Neural cell (in vitro differentiated cells): Measurements from ENCODE around the gene PRSS50.

Experiments
- EP300 ChIP-seq: fragments of 450-650 bp; conservative IDR thresholded peaks from 2 replicates; pipeline ENCODE4 v1.6.1; 2014; ENCODE audit warnings: antibody characterized with exemption, mild to moderate bottlenecking, moderate library complexity; ENCODE audit not compliant: poor library complexity, severe bottlenecking
- EZH2 ChIP-seq: fragments of 200-600, 300-800 bp; shearing (Covaris generic), sonication (generic); IDR thresholded peaks from 2 replicates; pipeline ENCODE4 v1.6.1; 2014; ENCODE audit warnings: antibody characterized with exemption, low read length, borderline replicate concordance, mild to moderate bottlenecking; ENCODE audit not compliant: insufficient read depth, poor library complexity, severe bottlenecking
- POLR2AphosphoS5 ChIP-seq: IDR thresholded peaks from 2 replicates; pipeline ENCODE4 v1.6.1; 2012
- RAD21 ChIP-seq: fragments of 450-650 bp; conservative IDR thresholded peaks from 2 replicates; pipeline ENCODE4 v1.6.1; 2014; ENCODE audit warnings: antibody characterized with exemption, mild to moderate bottlenecking, moderate library complexity
- SMC3 ChIP-seq: fragments of 450-650 bp; conservative IDR thresholded peaks from 2 replicates; pipeline ENCODE4 v1.6.1; 2014; ENCODE audit warnings: antibody characterized with exemption, mild to moderate bottlenecking, moderate library complexity; ENCODE audit not compliant: poor library complexity
- TAF1 ChIP-seq: IDR thresholded peaks from 2 replicates; pipeline ENCODE4 v1.6.1; 2012; ENCODE audit warnings: low read depth
- TF ChIP-seq, protein P1 (sequence below): fragments of 450-650 bp; IDR thresholded peaks from 2 replicates; pipeline ENCODE4 v1.5.1; 2014; ENCODE audit warnings: antibody characterized with exemption, mild to moderate bottlenecking, moderate library complexity; ENCODE audit not compliant: poor library complexity, severe bottlenecking
- TF ChIP-seq, protein P2 (sequence below): IDR thresholded peaks from 2 replicates; pipeline ENCODE4 v1.6.1; 2012; ENCODE audit warnings: borderline replicate concordance

GRCh38 chr3:46715507-46716175, 2.0 kb downstream of the PRSS50 start:
- TF ChIP-seq, protein P1, sequence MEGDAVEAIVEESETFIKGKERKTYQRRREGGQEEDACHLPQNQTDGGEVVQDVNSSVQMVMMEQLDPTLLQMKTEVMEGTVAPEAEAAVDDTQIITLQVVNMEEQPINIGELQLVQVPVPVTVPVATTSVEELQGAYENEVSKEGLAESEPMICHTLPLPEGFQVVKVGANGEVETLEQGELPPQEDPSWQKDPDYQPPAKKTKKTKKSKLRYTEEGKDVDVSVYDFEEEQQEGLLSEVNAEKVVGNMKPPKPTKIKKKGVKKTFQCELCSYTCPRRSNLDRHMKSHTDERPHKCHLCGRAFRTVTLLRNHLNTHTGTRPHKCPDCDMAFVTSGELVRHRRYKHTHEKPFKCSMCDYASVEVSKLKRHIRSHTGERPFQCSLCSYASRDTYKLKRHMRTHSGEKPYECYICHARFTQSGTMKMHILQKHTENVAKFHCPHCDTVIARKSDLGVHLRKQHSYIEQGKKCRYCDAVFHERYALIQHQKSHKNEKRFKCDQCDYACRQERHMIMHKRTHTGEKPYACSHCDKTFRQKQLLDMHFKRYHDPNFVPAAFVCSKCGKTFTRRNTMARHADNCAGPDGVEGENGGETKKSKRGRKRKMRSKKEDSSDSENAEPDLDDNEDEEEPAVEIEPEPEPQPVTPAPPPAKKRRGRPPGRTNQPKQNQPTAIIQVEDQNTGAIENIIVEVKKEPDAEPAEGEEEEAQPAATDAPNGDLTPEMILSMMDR = no peak
- TF ChIP-seq, protein P2, sequence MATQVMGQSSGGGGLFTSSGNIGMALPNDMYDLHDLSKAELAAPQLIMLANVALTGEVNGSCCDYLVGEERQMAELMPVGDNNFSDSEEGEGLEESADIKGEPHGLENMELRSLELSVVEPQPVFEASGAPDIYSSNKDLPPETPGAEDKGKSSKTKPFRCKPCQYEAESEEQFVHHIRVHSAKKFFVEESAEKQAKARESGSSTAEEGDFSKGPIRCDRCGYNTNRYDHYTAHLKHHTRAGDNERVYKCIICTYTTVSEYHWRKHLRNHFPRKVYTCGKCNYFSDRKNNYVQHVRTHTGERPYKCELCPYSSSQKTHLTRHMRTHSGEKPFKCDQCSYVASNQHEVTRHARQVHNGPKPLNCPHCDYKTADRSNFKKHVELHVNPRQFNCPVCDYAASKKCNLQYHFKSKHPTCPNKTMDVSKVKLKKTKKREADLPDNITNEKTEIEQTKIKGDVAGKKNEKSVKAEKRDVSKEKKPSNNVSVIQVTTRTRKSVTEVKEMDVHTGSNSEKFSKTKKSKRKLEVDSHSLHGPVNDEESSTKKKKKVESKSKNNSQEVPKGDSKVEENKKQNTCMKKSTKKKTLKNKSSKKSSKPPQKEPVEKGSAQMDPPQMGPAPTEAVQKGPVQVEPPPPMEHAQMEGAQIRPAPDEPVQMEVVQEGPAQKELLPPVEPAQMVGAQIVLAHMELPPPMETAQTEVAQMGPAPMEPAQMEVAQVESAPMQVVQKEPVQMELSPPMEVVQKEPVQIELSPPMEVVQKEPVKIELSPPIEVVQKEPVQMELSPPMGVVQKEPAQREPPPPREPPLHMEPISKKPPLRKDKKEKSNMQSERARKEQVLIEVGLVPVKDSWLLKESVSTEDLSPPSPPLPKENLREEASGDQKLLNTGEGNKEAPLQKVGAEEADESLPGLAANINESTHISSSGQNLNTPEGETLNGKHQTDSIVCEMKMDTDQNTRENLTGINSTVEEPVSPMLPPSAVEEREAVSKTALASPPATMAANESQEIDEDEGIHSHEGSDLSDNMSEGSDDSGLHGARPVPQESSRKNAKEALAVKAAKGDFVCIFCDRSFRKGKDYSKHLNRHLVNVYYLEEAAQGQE = no peak
- no peak for TF ChIP-seq POLR2AphosphoS5
- TF ChIP-seq TAF1 = no peak
- no peak for TF ChIP-seq RAD21
- TF ChIP-seq EP300 = no peak
- TF ChIP-seq EZH2 = no peak
- TF ChIP-seq SMC3 = no peak
